ENCODE measurements around the gene ARL17B. TPM values are rescaled to one million over a fixed set of nuclear protein-coding genes. Genes with fewer than 3 reads are reported as not detected.
"Not testable (repeated sequence)": the region's sequence is repeated elsewhere in the genome, so short reads cannot be mapped to it uniquely, and the experiment has no call there.

The ARL17B gene
- total and polyA plus RNA-seq, 2 donors (not counting 1 experiment from before 2014, with no cell fraction given): 6.1 to 6.9 TPM

DNA sequence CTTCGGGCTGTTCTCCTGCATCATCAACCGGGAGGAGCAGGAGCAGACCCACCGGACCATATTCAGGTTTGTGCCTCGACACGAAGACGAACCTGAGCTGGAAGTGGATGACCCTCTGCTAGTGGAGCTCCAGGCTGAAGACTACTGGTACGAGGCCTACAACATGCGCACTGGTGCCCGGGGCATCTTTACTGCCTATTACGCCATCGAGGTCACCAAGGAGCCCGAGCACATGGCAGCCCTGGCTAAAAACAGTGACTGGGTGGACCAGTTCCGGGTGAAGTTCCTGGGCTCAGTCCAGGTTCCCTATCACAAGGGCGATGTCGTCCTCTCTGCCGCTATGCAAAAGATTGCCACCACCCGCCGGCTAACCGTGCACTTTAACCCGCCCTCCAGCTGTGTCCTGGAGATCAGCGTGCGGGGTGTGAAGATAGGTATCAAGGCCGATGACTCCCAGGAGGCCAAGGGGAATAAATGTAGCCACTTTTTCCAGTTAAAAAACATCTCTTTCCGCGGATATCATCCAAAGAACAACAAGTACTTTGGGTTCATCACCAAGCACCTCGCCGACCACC, 117.1 kb downstream of the ARL17B start:
- H3K9me3 ChIP-seq (ENCODE audit: control insufficient read depth, insufficient read depth, low read depth, low read length); H2AFZ ChIP-seq (ENCODE audit: low read length); H3K9ac ChIP-seq (ENCODE audit: insufficient read depth, low read length); H3K4me2 ChIP-seq (ENCODE audit: extremely low read depth, insufficient read depth, low read length); H3K36me3 ChIP-seq (ENCODE audit: control insufficient read depth, insufficient read depth, low read length); H3K4me3 ChIP-seq (replicated peaks in 1 of 4; ENCODE audit: control extremely low read depth in 1 of 4, insufficient read depth in 1 of 4, low read depth in 3 of 4, low read length in 4 of 4); H3K27me3 ChIP-seq (ENCODE audit: control insufficient read depth, insufficient read depth, low read length); DNase-seq (ENCODE audit: low read depth in 2 of 2); H4K20me1 ChIP-seq (ENCODE audit: control insufficient read depth, extremely low read depth, insufficient read depth, low read length); H3K4me1 ChIP-seq (ENCODE audit: control insufficient read depth, extremely low read depth, insufficient read depth, low read length); H3K79me2 ChIP-seq (ENCODE audit: control insufficient read depth, insufficient read depth, low read length); H3K27ac ChIP-seq (ENCODE audit: insufficient read depth, low read length): not testable (repeated sequence)

DNA sequence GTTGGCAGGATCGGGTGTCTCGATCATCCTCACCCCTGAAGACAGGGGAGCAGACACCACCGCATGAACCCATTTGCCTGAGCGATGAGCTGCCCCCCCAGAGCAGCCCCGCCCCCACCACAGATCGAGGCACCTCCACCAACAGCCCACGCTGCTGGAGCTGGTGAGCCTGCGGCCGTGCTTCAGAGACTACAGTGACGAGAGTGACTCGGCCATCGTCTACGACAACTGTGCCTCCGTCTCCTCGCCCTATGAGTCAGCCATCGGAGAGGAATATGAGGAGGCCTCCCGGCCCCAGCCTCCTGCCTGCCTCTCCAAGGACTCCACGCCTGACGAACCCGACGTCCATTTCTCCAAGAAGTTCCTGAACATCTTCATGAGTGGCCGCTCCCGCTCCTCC, 117.6 kb downstream of the ARL17B start:
- H2AFZ ChIP-seq (ENCODE audit: low read length); H3K79me2 ChIP-seq (ENCODE audit: control insufficient read depth, insufficient read depth, low read length); H3K4me1 ChIP-seq (ENCODE audit: control insufficient read depth, extremely low read depth, insufficient read depth, low read length); H3K4me3 ChIP-seq (replicated peaks in 1 of 4; ENCODE audit: control extremely low read depth in 1 of 4, insufficient read depth in 1 of 4, low read depth in 3 of 4, low read length in 4 of 4); H4K20me1 ChIP-seq (ENCODE audit: control insufficient read depth, extremely low read depth, insufficient read depth, low read length); H3K27ac ChIP-seq (ENCODE audit: insufficient read depth, low read length); DNase-seq (ENCODE audit: low read depth in 2 of 2); H3K4me2 ChIP-seq (ENCODE audit: extremely low read depth, insufficient read depth, low read length); H3K27me3 ChIP-seq (ENCODE audit: control insufficient read depth, insufficient read depth, low read length); H3K9ac ChIP-seq (ENCODE audit: insufficient read depth, low read length); H3K9me3 ChIP-seq (ENCODE audit: control insufficient read depth, insufficient read depth, low read depth, low read length); H3K36me3 ChIP-seq (ENCODE audit: control insufficient read depth, insufficient read depth, low read length): not testable (repeated sequence)

DNA sequence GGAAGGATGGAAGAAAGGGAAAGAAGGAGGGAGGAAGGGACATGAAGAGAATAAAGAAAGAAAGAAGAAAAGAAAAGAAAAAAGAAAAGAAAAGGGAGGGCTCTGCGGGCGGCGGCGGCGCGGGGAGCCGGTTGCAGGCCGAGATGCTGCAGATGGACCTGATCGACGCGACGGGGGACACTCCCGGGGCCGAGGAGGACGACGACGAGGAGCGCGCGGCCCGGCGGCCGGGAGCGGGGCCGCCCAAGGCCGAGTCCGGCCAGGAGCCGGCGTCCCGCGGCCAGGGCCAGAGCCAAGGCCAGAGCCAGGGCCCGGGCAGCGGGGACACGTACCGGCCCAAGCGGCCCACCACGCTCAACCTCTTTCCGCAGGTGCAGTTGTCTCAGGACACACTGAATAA, 118.1 kb downstream of the ARL17B start:
- DNase-seq (ENCODE audit: low read depth in 2 of 2); H3K9me3 ChIP-seq (ENCODE audit: control insufficient read depth, insufficient read depth, low read depth, low read length); H3K4me3 ChIP-seq (replicated peaks in 1 of 4; ENCODE audit: control extremely low read depth in 1 of 4, insufficient read depth in 1 of 4, low read depth in 3 of 4, low read length in 4 of 4); H3K27ac ChIP-seq (ENCODE audit: insufficient read depth, low read length); H4K20me1 ChIP-seq (ENCODE audit: control insufficient read depth, extremely low read depth, insufficient read depth, low read length); H3K27me3 ChIP-seq (ENCODE audit: control insufficient read depth, insufficient read depth, low read length); H3K4me2 ChIP-seq (ENCODE audit: extremely low read depth, insufficient read depth, low read length); H3K79me2 ChIP-seq (ENCODE audit: control insufficient read depth, insufficient read depth, low read length); H3K4me1 ChIP-seq (ENCODE audit: control insufficient read depth, extremely low read depth, insufficient read depth, low read length); H3K9ac ChIP-seq (ENCODE audit: insufficient read depth, low read length); H3K36me3 ChIP-seq (ENCODE audit: control insufficient read depth, insufficient read depth, low read length); H2AFZ ChIP-seq (ENCODE audit: low read length): not testable (repeated sequence)

GRCh38 chr17:46231359-46231758, 130.2 kb downstream of the ARL17B start:
- H3K79me2 ChIP-seq (ENCODE audit: control insufficient read depth, insufficient read depth, low read length); H4K20me1 ChIP-seq (ENCODE audit: control insufficient read depth, extremely low read depth, insufficient read depth, low read length); H3K36me3 ChIP-seq (ENCODE audit: control insufficient read depth, insufficient read depth, low read length); H3K9me3 ChIP-seq (ENCODE audit: control insufficient read depth, insufficient read depth, low read depth, low read length); H3K9ac ChIP-seq (ENCODE audit: insufficient read depth, low read length); H3K27me3 ChIP-seq (ENCODE audit: control insufficient read depth, insufficient read depth, low read length); H3K27ac ChIP-seq (ENCODE audit: insufficient read depth, low read length); DNase-seq (ENCODE audit: low read depth in 2 of 2); H3K4me3 ChIP-seq (replicated peaks in 1 of 4; ENCODE audit: control extremely low read depth in 1 of 4, insufficient read depth in 1 of 4, low read depth in 3 of 4, low read length in 4 of 4); H2AFZ ChIP-seq (ENCODE audit: low read length); H3K4me2 ChIP-seq (ENCODE audit: extremely low read depth, insufficient read depth, low read length); H3K4me1 ChIP-seq (ENCODE audit: control insufficient read depth, extremely low read depth, insufficient read depth, low read length): not testable (repeated sequence)

GRCh38 chr17:46225274-46225794, 136.2 kb downstream of the ARL17B start:
- not testable (repeated sequence) for H3K9me3 ChIP-seq (ENCODE audit: control insufficient read depth, insufficient read depth, low read depth, low read length); H3K27ac ChIP-seq (ENCODE audit: insufficient read depth, low read length); H3K9ac ChIP-seq (ENCODE audit: insufficient read depth, low read length); H4K20me1 ChIP-seq (ENCODE audit: control insufficient read depth, extremely low read depth, insufficient read depth, low read length); H3K4me1 ChIP-seq (ENCODE audit: control insufficient read depth, extremely low read depth, insufficient read depth, low read length); H3K36me3 ChIP-seq (ENCODE audit: control insufficient read depth, insufficient read depth, low read length); H3K79me2 ChIP-seq (ENCODE audit: control insufficient read depth, insufficient read depth, low read length); H3K27me3 ChIP-seq (ENCODE audit: control insufficient read depth, insufficient read depth, low read length)
- H2AFZ ChIP-seq (ENCODE audit: low read length): peak overlapping the region; percentile 96
- peak overlapping the region; percentile 46 to 63 (median 54) for H3K4me3 ChIP-seq (replicated peaks in 1 of 4; ENCODE audit: control extremely low read depth in 1 of 4, insufficient read depth in 1 of 4, low read depth in 3 of 4, low read length in 4 of 4)
- peak; percentile 82 to 84 for DNase-seq (ENCODE audit: low read depth in 2 of 2)
- H3K4me2 ChIP-seq (ENCODE audit: extremely low read depth, insufficient read depth, low read length): peak overlapping the region; percentile 75

DNA sequence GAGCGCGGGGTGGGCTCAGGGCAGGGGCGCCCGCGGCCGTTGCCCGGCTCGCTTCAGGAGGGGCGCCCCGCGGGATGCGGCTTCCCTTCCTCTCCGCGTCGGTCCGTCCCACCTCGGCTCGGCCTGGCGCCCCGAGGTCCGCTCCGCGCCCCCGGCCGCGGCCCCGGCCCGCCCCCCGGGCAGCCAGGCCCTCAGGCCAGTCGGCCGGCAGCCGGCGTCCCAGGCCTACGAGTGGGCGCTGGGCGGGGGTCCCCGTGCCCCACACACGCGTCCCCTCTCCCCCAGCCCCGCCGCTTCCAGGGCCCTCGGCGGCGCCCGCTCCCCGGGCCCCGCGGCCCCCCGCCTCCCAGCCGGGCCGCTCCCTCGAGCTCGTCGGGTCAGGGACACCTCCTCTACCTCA, 136.7 kb downstream of the ARL17B start:
- not testable (repeated sequence) for H3K4me2 ChIP-seq (ENCODE audit: extremely low read depth, insufficient read depth, low read length); H3K27ac ChIP-seq (ENCODE audit: insufficient read depth, low read length); H3K4me1 ChIP-seq (ENCODE audit: control insufficient read depth, extremely low read depth, insufficient read depth, low read length); H2AFZ ChIP-seq (ENCODE audit: low read length); H3K79me2 ChIP-seq (ENCODE audit: control insufficient read depth, insufficient read depth, low read length); H3K9ac ChIP-seq (ENCODE audit: insufficient read depth, low read length); H3K36me3 ChIP-seq (ENCODE audit: control insufficient read depth, insufficient read depth, low read length); H3K27me3 ChIP-seq (ENCODE audit: control insufficient read depth, insufficient read depth, low read length); H4K20me1 ChIP-seq (ENCODE audit: control insufficient read depth, extremely low read depth, insufficient read depth, low read length); DNase-seq (ENCODE audit: low read depth in 2 of 2); H3K9me3 ChIP-seq (ENCODE audit: control insufficient read depth, insufficient read depth, low read depth, low read length)
- peak overlapping the region in 3 of 4 experiments; percentile 46 to 59 (median 49) for H3K4me3 ChIP-seq (replicated peaks in 1 of 4; ENCODE audit: control extremely low read depth in 1 of 4, insufficient read depth in 1 of 4, low read depth in 3 of 4, low read length in 4 of 4)
